Measurements from ENCODE around the gene TMEM117. TPM values are rescaled to one million over a fixed set of nuclear protein-coding genes. Genes with fewer than 3 reads are reported as not detected.
"Not testable (repeated sequence)": the region's sequence is repeated elsewhere in the genome, so short reads cannot be mapped to it uniquely, and the experiment has no call there.

The TMEM117 gene
- total RNA-seq, 1 donor from 2014 or later = 9.9 TPM

DNA sequence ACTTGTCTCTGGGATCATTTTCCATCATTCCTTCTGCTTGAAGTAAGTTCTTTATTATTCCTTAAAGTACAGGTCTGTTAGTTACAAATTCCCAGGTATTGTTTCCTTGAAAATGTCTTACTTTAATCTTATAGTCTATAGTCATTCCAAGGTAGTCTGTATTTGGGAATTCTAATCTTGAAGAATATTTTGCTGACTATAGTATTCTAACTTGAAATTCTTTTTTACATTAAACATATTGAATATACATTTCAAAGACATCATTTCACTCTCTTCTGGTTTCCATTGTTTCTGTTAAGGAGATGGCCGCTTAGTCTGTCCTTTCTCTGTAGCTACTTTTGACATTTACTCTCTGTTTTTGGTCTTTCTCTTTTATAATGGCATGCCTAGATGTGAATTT lies 399.8 kb downstream of the TMEM117 start:
- H3K36me3 ChIP-seq (ENCODE audit: control insufficient read depth in 3 of 3, insufficient read depth in 3 of 3, low read length in 3 of 3) = no peaks in the 10 kb centered on the region
- H3K4me1 ChIP-seq (ENCODE audit: control insufficient read depth in 3 of 3, insufficient read depth in 3 of 3, low read length in 3 of 3) = no peaks in the 10 kb centered on the region
- H3K4me3 ChIP-seq (ENCODE audit: low read length in 3 of 3) = no peak overlapping the region
- no peak overlapping the region for H3K27ac ChIP-seq (ENCODE audit: low read depth, low read length)
- H3K9ac ChIP-seq (ENCODE audit: low read depth in 1 of 3, low read length in 3 of 3) = no peak overlapping the region
- H3K9me3 ChIP-seq (ENCODE audit: control insufficient read depth in 3 of 3, low read length in 3 of 3) = no peaks in the 10 kb centered on the region
- H3K27me3 ChIP-seq (ENCODE audit: control insufficient read depth in 3 of 3, insufficient read depth in 3 of 3, low read length in 3 of 3) = no peaks in the 10 kb centered on the region

DNA sequence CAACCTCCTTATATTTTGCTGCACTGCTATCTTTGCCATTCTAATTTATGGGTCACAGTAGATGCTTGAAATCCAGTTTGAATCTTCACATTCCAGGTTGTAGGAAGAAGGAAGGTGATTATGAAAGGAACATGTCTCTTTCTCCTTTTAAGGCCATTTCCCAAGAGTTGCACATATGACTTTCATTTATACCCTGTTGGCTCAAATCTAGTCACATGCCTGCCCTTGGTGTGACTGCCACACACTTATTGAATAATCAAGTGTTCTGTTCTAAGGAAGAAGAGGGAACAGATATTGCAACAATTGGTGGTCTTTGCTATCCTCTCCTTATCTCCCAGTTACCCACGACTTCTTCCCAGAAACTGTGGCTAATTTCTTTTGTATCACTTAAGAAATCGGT lies 404.3 kb downstream of the TMEM117 start:
- H3K9me3 ChIP-seq (ENCODE audit: control insufficient read depth in 3 of 3, low read length in 3 of 3) = no peaks in the 10 kb centered on the region
- H3K36me3 ChIP-seq (ENCODE audit: control insufficient read depth in 3 of 3, insufficient read depth in 3 of 3, low read length in 3 of 3) = no peaks in the 10 kb centered on the region
- H3K27ac ChIP-seq (ENCODE audit: low read depth, low read length) = no peak overlapping the region
- H3K4me1 ChIP-seq (ENCODE audit: control insufficient read depth in 3 of 3, insufficient read depth in 3 of 3, low read length in 3 of 3) = no peaks in the 10 kb centered on the region
- no peak overlapping the region for H3K9ac ChIP-seq (ENCODE audit: low read depth in 1 of 3, low read length in 3 of 3)
- no peak overlapping the region for H3K4me3 ChIP-seq (ENCODE audit: low read length in 3 of 3)
- H3K27me3 ChIP-seq (ENCODE audit: control insufficient read depth in 3 of 3, insufficient read depth in 3 of 3, low read length in 3 of 3) = no peaks in the 10 kb centered on the region

DNA sequence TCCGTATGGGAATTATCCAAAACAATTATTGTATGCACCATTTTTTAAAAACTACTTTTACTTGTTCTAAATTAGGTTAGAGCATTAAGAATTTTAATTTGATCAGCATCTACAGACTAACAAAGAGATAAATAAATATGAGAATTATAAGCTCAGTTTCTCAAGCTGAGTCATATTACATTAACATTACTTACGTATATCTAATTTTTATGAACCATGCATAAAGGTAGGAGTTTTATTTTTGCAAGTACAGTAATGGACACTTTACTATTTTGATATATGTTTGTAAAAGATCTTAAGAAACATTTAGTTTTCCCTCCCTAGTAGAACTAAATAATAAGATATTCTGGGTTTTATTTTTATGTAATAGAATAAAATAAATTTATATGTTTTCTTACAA lies 410.1 kb downstream of the TMEM117 start:
- no peaks in the 10 kb centered on the region for H3K4me1 ChIP-seq (ENCODE audit: control insufficient read depth in 3 of 3, insufficient read depth in 3 of 3, low read length in 3 of 3)
- no peak overlapping the region for H3K9ac ChIP-seq (ENCODE audit: low read depth in 1 of 3, low read length in 3 of 3)
- no peaks in the 10 kb centered on the region for H3K9me3 ChIP-seq (ENCODE audit: control insufficient read depth in 3 of 3, low read length in 3 of 3)
- H3K36me3 ChIP-seq (ENCODE audit: control insufficient read depth in 3 of 3, insufficient read depth in 3 of 3, low read length in 3 of 3) = no peaks in the 10 kb centered on the region
- no peaks in the 10 kb centered on the region for H3K27me3 ChIP-seq (ENCODE audit: control insufficient read depth in 3 of 3, insufficient read depth in 3 of 3, low read length in 3 of 3)
- H3K27ac ChIP-seq (ENCODE audit: low read depth, low read length) = no peak overlapping the region
- no peak overlapping the region for H3K4me3 ChIP-seq (ENCODE audit: low read length in 3 of 3)

DNA sequence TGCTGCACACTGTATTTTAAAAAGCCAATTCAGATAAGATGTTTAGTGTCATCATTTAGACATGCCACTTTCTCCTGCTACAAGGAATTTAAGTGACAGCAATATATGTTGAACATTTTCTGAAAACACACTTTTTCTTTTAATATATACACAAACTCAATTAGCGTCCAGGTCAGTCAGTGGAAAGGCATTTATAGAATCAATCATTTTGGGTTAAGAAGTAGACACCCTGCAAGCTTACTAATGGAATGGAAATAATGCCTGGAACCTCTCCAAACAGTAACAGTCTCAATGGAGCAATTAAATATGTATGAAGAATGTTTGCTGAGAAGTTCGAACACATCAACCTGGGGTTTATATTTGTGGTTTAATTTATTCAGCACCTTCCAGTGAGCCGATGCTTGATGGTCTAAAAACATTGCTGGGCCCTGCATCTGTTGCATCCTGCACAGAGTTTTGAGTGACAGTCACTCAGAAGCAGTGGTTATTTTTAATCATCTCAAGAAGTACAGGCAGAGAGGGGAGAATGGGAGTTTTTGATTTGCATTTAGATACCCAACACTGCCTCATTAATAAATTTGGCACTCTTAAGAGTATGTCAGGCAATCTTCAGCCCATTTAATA lies 410.7 kb downstream of the TMEM117 start:
- Histone ChIP-seq H3K27ac (ENCODE audit: low read depth, low read length) (no peak overlapping the region), H3K9ac (ENCODE audit: low read depth in 1 of 3, low read length in 3 of 3) (no peak overlapping the region), H3K27me3 (ENCODE audit: control insufficient read depth in 3 of 3, insufficient read depth in 3 of 3, low read length in 3 of 3) (no peaks in the 10 kb centered on the region), H3K9me3 (ENCODE audit: control insufficient read depth in 3 of 3, low read length in 3 of 3) (no peaks in the 10 kb centered on the region), H3K4me3 (ENCODE audit: low read length in 3 of 3) (no peak overlapping the region), H3K4me1 (ENCODE audit: control insufficient read depth in 3 of 3, insufficient read depth in 3 of 3, low read length in 3 of 3) (no peaks in the 10 kb centered on the region), H3K36me3 (ENCODE audit: control insufficient read depth in 3 of 3, insufficient read depth in 3 of 3, low read length in 3 of 3) (no peaks in the 10 kb centered on the region)

- Histone ChIP-seq H3K27ac (ENCODE audit: low read depth, low read length) (no peak overlapping the region), H3K9me3 (ENCODE audit: control insufficient read depth in 3 of 3, low read length in 3 of 3) (no peaks in the 10 kb centered on the region), H3K9ac (ENCODE audit: low read depth in 1 of 3, low read length in 3 of 3) (no peak overlapping the region), H3K27me3 (ENCODE audit: control insufficient read depth in 3 of 3, insufficient read depth in 3 of 3, low read length in 3 of 3) (no peaks in the 10 kb centered on the region), H3K36me3 (ENCODE audit: control insufficient read depth in 3 of 3, insufficient read depth in 3 of 3, low read length in 3 of 3) (no peaks in the 10 kb centered on the region), H3K4me3 (ENCODE audit: low read length in 3 of 3) (no peak overlapping the region), H3K4me1 (ENCODE audit: control insufficient read depth in 3 of 3, insufficient read depth in 3 of 3, low read length in 3 of 3) (no peaks in the 10 kb centered on the region)
Observed at GRCh38 chr12:44247588-44247987, 411.7 kb downstream of the TMEM117 start.

DNA sequence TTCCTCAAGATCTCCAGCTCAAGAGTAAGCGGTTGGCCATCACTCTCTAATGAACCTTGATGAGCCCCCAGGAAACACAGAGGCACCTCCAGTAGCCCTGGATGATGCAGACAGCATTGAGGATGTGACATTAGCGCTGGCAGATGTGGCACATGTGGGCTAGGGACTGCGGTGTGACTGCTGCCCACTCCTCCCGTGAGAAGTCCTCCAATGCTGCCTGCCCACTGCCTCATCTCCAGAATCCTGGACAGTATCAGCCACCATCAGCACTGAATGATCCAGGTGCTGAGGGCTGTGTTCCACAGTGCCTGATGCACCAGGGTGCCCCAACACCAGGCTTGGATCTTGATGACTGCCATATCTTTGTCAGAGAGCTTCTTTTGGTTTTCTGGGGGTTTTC lies 412.6 kb downstream of the TMEM117 start:
- Histone ChIP-seq H3K36me3 (ENCODE audit: control insufficient read depth in 3 of 3, insufficient read depth in 3 of 3, low read length in 3 of 3) (no peaks in the 10 kb centered on the region), H3K27ac (ENCODE audit: low read depth, low read length) (no peak overlapping the region), H3K9ac (ENCODE audit: low read depth in 1 of 3, low read length in 3 of 3) (no peak overlapping the region), H3K27me3 (ENCODE audit: control insufficient read depth in 3 of 3, insufficient read depth in 3 of 3, low read length in 3 of 3) (no peaks in the 10 kb centered on the region), H3K4me3 (ENCODE audit: low read length in 3 of 3) (no peak overlapping the region), H3K9me3 (ENCODE audit: control insufficient read depth in 3 of 3, low read length in 3 of 3) (no peaks in the 10 kb centered on the region), H3K4me1 (ENCODE audit: control insufficient read depth in 3 of 3, insufficient read depth in 3 of 3, low read length in 3 of 3) (no peaks in the 10 kb centered on the region)

DNA sequence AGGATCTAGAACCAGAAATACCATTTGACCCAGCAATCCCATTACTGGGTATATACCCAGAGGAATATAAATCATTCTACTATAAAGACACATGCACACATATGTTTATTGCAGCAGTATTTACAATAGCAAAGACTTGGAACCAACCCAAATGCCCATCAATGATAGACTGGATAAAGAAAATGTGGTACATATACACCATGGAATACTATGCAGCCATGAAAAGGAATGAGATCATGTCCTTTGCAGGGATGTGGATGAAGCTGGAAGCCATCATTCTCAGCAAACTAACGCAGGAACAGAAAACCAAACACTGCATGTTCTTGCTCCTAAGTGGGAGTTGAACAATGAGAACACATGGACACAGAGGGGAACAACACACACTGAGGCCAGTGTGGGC lies 414.6 kb downstream of the TMEM117 start:
- H3K9me3 ChIP-seq (ENCODE audit: control insufficient read depth in 3 of 3, low read length in 3 of 3); H3K9ac ChIP-seq (ENCODE audit: low read depth in 1 of 3, low read length in 3 of 3); H3K36me3 ChIP-seq (ENCODE audit: control insufficient read depth in 3 of 3, insufficient read depth in 3 of 3, low read length in 3 of 3); H3K4me3 ChIP-seq (ENCODE audit: low read length in 3 of 3); H3K4me1 ChIP-seq (ENCODE audit: control insufficient read depth in 3 of 3, insufficient read depth in 3 of 3, low read length in 3 of 3); H3K27me3 ChIP-seq (ENCODE audit: control insufficient read depth in 3 of 3, insufficient read depth in 3 of 3, low read length in 3 of 3); H3K27ac ChIP-seq (ENCODE audit: low read depth, low read length): not testable (repeated sequence)

DNA sequence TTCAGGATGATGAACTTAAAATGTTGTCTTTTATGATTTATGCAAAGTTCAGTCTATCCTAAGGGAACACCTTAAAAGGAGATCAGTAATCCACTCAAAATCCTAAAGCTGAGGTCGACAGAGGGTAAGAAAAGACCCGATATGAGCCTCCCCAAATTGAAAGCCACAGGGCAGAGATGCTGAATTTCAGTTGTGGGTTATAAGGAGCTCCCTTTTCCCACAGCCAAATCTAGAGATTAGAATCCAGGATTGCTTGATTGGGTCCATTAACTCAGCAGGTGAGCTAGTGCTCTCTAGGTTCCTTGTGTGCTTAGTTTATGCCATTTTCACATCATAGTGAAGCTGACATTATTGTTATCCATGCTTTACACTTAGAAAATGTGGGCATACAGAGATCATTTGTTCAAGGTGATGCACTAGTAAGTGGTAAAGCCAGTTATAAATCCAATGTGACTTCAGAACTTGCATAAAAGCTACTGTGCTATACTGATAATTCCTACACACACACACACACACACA lies 417.5 kb downstream of the TMEM117 start:
- no peaks in the 10 kb centered on the region for H3K36me3 ChIP-seq (ENCODE audit: control insufficient read depth in 3 of 3, insufficient read depth in 3 of 3, low read length in 3 of 3)
- no peak overlapping the region for H3K27ac ChIP-seq (ENCODE audit: low read depth, low read length)

GRCh38 chr12:44258246-44258645 lies 422.4 kb downstream of the TMEM117 start:
- H3K9me3 ChIP-seq (ENCODE audit: control insufficient read depth in 3 of 3, low read length in 3 of 3) = no peaks in the 10 kb centered on the region
- H3K27ac ChIP-seq (ENCODE audit: low read depth, low read length) = no peak overlapping the region
- H3K36me3 ChIP-seq (ENCODE audit: control insufficient read depth in 3 of 3, insufficient read depth in 3 of 3, low read length in 3 of 3) = no peaks in the 10 kb centered on the region
- H3K4me3 ChIP-seq (ENCODE audit: low read length in 3 of 3) = no peak overlapping the region
- H3K27me3 ChIP-seq (ENCODE audit: control insufficient read depth in 3 of 3, insufficient read depth in 3 of 3, low read length in 3 of 3) = no peaks in the 10 kb centered on the region
- H3K9ac ChIP-seq (ENCODE audit: low read depth in 1 of 3, low read length in 3 of 3) = no peak overlapping the region
- H3K4me1 ChIP-seq (ENCODE audit: control insufficient read depth in 3 of 3, insufficient read depth in 3 of 3, low read length in 3 of 3) = no peaks in the 10 kb centered on the region

More for the DNA sequence above, 417.5 kb downstream of the TMEM117 start:
- Histone ChIP-seq H3K4me1 (ENCODE audit: control insufficient read depth in 3 of 3, insufficient read depth in 3 of 3, low read length in 3 of 3) (no peaks in the 10 kb centered on the region), H3K4me3 (ENCODE audit: low read length in 3 of 3) (no peak overlapping the region), H3K27me3 (ENCODE audit: control insufficient read depth in 3 of 3, insufficient read depth in 3 of 3, low read length in 3 of 3) (no peaks in the 10 kb centered on the region), H3K9ac (ENCODE audit: low read depth in 1 of 3, low read length in 3 of 3) (no peak overlapping the region), H3K9me3 (ENCODE audit: control insufficient read depth in 3 of 3, low read length in 3 of 3) (no peaks in the 10 kb centered on the region)

DNA sequence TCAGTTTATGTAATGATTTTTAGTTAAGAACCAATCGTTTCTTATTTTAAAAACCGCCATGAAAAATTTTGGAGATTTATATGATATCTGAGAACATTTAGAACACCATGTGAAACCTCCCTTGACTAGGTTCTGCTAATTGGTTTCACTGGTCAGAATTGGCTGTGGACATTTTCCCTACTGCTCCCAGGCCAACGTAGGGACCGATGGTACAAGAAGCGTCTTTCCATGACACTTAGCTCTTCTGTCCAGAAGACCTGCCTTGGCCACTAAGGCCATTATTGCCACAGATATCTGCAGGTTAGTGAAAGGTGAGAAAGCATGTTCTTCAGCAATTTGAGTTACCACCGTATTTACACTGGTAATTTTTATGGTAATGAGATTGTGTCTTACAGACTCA lies 424.0 kb downstream of the TMEM117 start:
- Histone ChIP-seq H3K36me3 (ENCODE audit: control insufficient read depth in 3 of 3, insufficient read depth in 3 of 3, low read length in 3 of 3) (no peaks in the 10 kb centered on the region), H3K4me3 (ENCODE audit: low read length in 3 of 3) (no peak overlapping the region), H3K27ac (ENCODE audit: low read depth, low read length) (no peak overlapping the region), H3K9ac (ENCODE audit: low read depth in 1 of 3, low read length in 3 of 3) (no peak overlapping the region), H3K27me3 (ENCODE audit: control insufficient read depth in 3 of 3, insufficient read depth in 3 of 3, low read length in 3 of 3) (no peaks in the 10 kb centered on the region), H3K9me3 (ENCODE audit: control insufficient read depth in 3 of 3, low read length in 3 of 3) (no peaks in the 10 kb centered on the region), H3K4me1 (ENCODE audit: control insufficient read depth in 3 of 3, insufficient read depth in 3 of 3, low read length in 3 of 3) (no peaks in the 10 kb centered on the region)

Measured in skeletal muscle tissue (tissue), 4 donors.